Stomach (tissue), 9 donors: ENCODE measurements around the gene FNDC10. TPM values are rescaled to one million over a fixed set of nuclear protein-coding genes. Genes with fewer than 3 reads are reported as not detected.
A peak's percentile ranks its signal among the peaks of the same experiment; 100 is the strongest.

Experiments used
- DNase-seq, 2 donors: peaks; one replicate each; pipeline versions ENCODE4 v3.0.0 to v3.0.0-alpha.2; 2013 to 2019
- H3K27ac ChIP-seq, 5 donors: fragments of 200-600 bp in 4 of 5; sonication (generic) in 4 of 5; one replicate each; pipeline ENCODE4 v1.5.1; 2013 to 2019; ENCODE audit warnings: mild to moderate bottlenecking in 1 of 5, moderate library complexity in 1 of 5
- H3K27me3 ChIP-seq, 3 donors: fragments of 200-600 bp; sonication (generic); one replicate each; pipeline ENCODE4 v1.5.1; 2017 to 2019; ENCODE audit warnings: mixed run types in 1 of 3
- H3K36me3 ChIP-seq, 4 donors: fragments of 200-600 bp; sonication (generic); 1 replicate in 3 of 4; 2 replicates in 1 of 4; pipeline ENCODE4 v1.5.1; 2016 to 2019
- H3K4me1 ChIP-seq, 4 donors: fragments of 200-600 bp; sonication (generic); one replicate each; pipeline ENCODE4 v1.5.1; 2016 to 2019
- H3K4me3 ChIP-seq, 4 donors: fragments of 200-600 bp; sonication (generic) in 3 of 4; one replicate each; pipeline ENCODE4 v1.5.1; 2016 to 2019; ENCODE audit warnings: mild to moderate bottlenecking in 1 of 4
- H3K9me3 ChIP-seq, 4 donors: fragments of 200-600 bp; sonication (generic); one replicate each; pipeline ENCODE4 v1.5.1; 2016 to 2019
- CTCF ChIP-seq, 7 experiments: fragments of 450-650 bp in 4 of 7; fragments of 200-600 bp in 3 of 7; sonication (generic) in 3 of 7; IDR thresholded peaks; one replicate each; pipeline ENCODE4 v1.5.1; 2016 to 2019; ENCODE audit warnings: antibody characterized with exemption in 7 of 7, control low read depth in 2 of 7, mild to moderate bottlenecking in 1 of 7
- EP300 ChIP-seq: sonication (generic); formaldehyde crosslinking; IDR thresholded peaks from one replicate; pipeline ENCODE4 v1.6.1; 2017; ENCODE audit warnings: antibody characterized with exemption
- POLR2A ChIP-seq, 4 donors: fragments of 450-650 bp; IDR thresholded peaks; one replicate each; pipeline ENCODE4 v1.6.1; 2016; ENCODE audit warnings: antibody characterized with exemption in 4 of 4, control low read depth in 2 of 4, mild to moderate bottlenecking in 1 of 4, moderate library complexity in 1 of 4
- POLR2AphosphoS5 ChIP-seq, 3 donors: sonication (generic); formaldehyde crosslinking; IDR thresholded peaks; one replicate each; pipeline ENCODE4 v1.6.1; 2016; ENCODE audit warnings: antibody characterized with exemption in 3 of 3
- WGBS, 5 donors: extraction: QIAGEN DNeasy Blood & Tissue Kit in 3 of 5; methylation state at CpG; one replicate each; pipeline versions ENCODE4 v1.1.5 to v1.1.7; 2013 to 2018; 5-methylcytosine and 5-hydroxymethylcytosine counted together
- intact Hi-C: fragments of 100-400 bp; cut with DNase I; formaldehyde crosslinking; loops from one replicate; pipeline ENCODE4 v1.15.1; 2023; ENCODE audit warnings: low total_unique reads
- polyA plus RNA-seq, 3 donors: library from polyadenylated mRNA; stranded (reverse); fragments of 200-250 nt; gene quantifications; one replicate each; pipeline ENCODE4 v1.2.3, GENCODE V29; 2013
- total RNA-seq, 5 donors: library from RNA; depleted of rRNA; stranded (reverse); fragments of >200 nt; gene quantifications; one replicate each; pipeline versions ENCODE4 v1.1.0 to v1.2.3, GENCODE V29; 2014 to 2016
- donor health status: healthy with polysubstance abuse.
- donor health status: Bipolar disorder and iron deficiency.
- donor health status: healthy.

FNDC10 gene
- total and polyA plus RNA-seq, 8 donors, result 0.29 to 20.0 (median 4.0) TPM; not detected in 3

- 90 to 98% (median 97%) methylated on average over 6 to 9 of the region's 9 CpGs for WGBS, 5 donors
- intact Hi-C loops, result no loop called here
- H3K36me3 ChIP-seq, result peaks cover 0 to 23% (median 12%) of the 10 kb centered on the region in 4 donors
- no peak overlapping the region for H3K27ac ChIP-seq
- H3K4me3 ChIP-seq, result no peak overlapping the region
- DNase-seq, result peak in 1 of 2 donors; percentile 3
- TF ChIP-seq EP300, result no peak
- no peak for TF ChIP-seq CTCF (IDR thresholded peaks at IDR 0.05)
- no peak for TF ChIP-seq POLR2A (IDR thresholded peaks at IDR 0.05)
- no peak for TF ChIP-seq POLR2AphosphoS5 (IDR thresholded peaks at IDR 0.05)
- H3K9me3 ChIP-seq, result no peaks in the 10 kb centered on the region
- peaks cover 27 to 74% (median 60%) of the 10 kb centered on the region in 4 donors for H3K4me1 ChIP-seq
- no peaks in the 10 kb centered on the region for H3K27me3 ChIP-seq
Observed at GRCh38 chr1:1618396-1619068, 18.6 kb upstream of the FNDC10 start.

- Histone ChIP-seq H3K4me1 (peaks cover 27 to 72% (median 58%) of the 10 kb centered on the region in 4 donors), H3K27ac (no peak overlapping the region)
- no peak for DNase-seq
Observed at GRCh38 chr1:1617925-1618324, 18.0 kb upstream of the FNDC10 start.

GRCh38 chr1:1617516-1617915, 17.6 kb upstream of the FNDC10 start:
- intact Hi-C loops, result no loop called here
- H3K4me3 ChIP-seq, result no peak overlapping the region
- H3K4me1 ChIP-seq, result peaks cover 25 to 68% (median 55%) of the 10 kb centered on the region in 4 donors
- TF ChIP-seq CTCF (IDR thresholded peaks at IDR 0.05), result no peak
- no peak for TF ChIP-seq POLR2A (IDR thresholded peaks at IDR 0.05)
- TF ChIP-seq POLR2AphosphoS5 (IDR thresholded peaks at IDR 0.05), result no peak
- no peak for TF ChIP-seq EP300
- no peak for DNase-seq
- WGBS, 5 donors, result 91 to 94% (median 93%) methylated on average over 11 of the region's 11 CpGs
- H3K9me3 ChIP-seq, result no peaks in the 10 kb centered on the region
- peaks cover 0 to 20% (median 11%) of the 10 kb centered on the region in 4 donors for H3K36me3 ChIP-seq
- no peak overlapping the region for H3K27ac ChIP-seq
- no peaks in the 10 kb centered on the region for H3K27me3 ChIP-seq

More at GRCh38 chr1:1617925-1618324, 18.0 kb upstream of the FNDC10 start:
- TF ChIP-seq POLR2A (IDR thresholded peaks at IDR 0.05) (no peak), CTCF (IDR thresholded peaks at IDR 0.05) (no peak), EP300 (no peak), POLR2AphosphoS5 (IDR thresholded peaks at IDR 0.05) (no peak)
- no peaks in the 10 kb centered on the region for H3K9me3 ChIP-seq
- WGBS, 5 donors, result 91 to 98% (median 93%) methylated on average over 4 to 6 of the region's 6 CpGs
- no peak overlapping the region for H3K4me3 ChIP-seq
- intact Hi-C loops, result no loop called here
- no peaks in the 10 kb centered on the region for H3K27me3 ChIP-seq
- H3K36me3 ChIP-seq, result peaks cover 0 to 20% (median 11%) of the 10 kb centered on the region in 4 donors

GRCh38 chr1:1616838-1617237, 16.9 kb upstream of the FNDC10 start:
- 55 to 83% (median 65%) methylated on average over 13 to 19 of the region's 19 CpGs for WGBS, 5 donors
- intact Hi-C loops, result no loop called here
- no peaks in the 10 kb centered on the region for H3K9me3 ChIP-seq
- H3K27me3 ChIP-seq, result no peaks in the 10 kb centered on the region
- H3K4me1 ChIP-seq, result peaks cover 23 to 63% (median 52%) of the 10 kb centered on the region in 4 donors
- no peak for DNase-seq
- no peak for TF ChIP-seq POLR2A (IDR thresholded peaks at IDR 0.05)
- no peak for TF ChIP-seq EP300
- TF ChIP-seq POLR2AphosphoS5 (IDR thresholded peaks at IDR 0.05), result no peak
- no peak for TF ChIP-seq CTCF (IDR thresholded peaks at IDR 0.05)
- peaks cover 0 to 20% (median 11%) of the 10 kb centered on the region in 4 donors for H3K36me3 ChIP-seq
- H3K27ac ChIP-seq, result peak overlapping the region in 3 of 5 donors; percentile 99 to 100 (median 100)
- peak overlapping the region; percentile 88 to 98 (median 93) for H3K4me3 ChIP-seq
